Activated B cell treated with CpG ODN at 0.5 μM for 24 hours (primary cell): ENCODE results near the gene LSAMP. TPM values are rescaled to one million over a fixed set of nuclear protein-coding genes. Genes with fewer than 3 reads are reported as not detected.

ENCODE experiments used
- ATAC-seq: fragments of 200-7000 bp; cut with Tn5 transposase; one replicate; pipeline ENCODE4 v1.10.0; 2021; ENCODE audit warnings: low read depth, mild to moderate bottlenecking, moderate library complexity
- CTCF ChIA-PET: fragments of 350-600 bp; sonication (Branson Sonifier 250); formaldehyde crosslinking; loops from one replicate; lab custom pipeline; 2021; ENCODE audit warnings: antibody characterized with exemption; lab: Charles Lee
- POLR2A ChIA-PET: fragments of 350-600 bp; sonication (Branson Sonifier 250); formaldehyde crosslinking; loops from one replicate; lab custom pipeline; 2021; ENCODE audit warnings: antibody characterized with exemption; lab: Charles Lee
- DNase-seq: peaks from one replicate; pipeline ENCODE4 v3.0.0; 2022
- H3K27ac Mint-ChIP-seq: one replicate; pipeline ENCODE4 v1.8.0; 2020; ENCODE audit warnings: mixed read lengths
- H3K27me3 Mint-ChIP-seq: one replicate; pipeline ENCODE4 v1.8.0; 2021; ENCODE audit warnings: mixed read lengths
- H3K36me3 Mint-ChIP-seq: one replicate; pipeline ENCODE4 v1.8.0; 2021; ENCODE audit warnings: low read depth, mixed read lengths
- H3K4me1 Mint-ChIP-seq: one replicate; pipeline ENCODE4 v1.8.0; 2021; ENCODE audit warnings: mixed read lengths
- H3K4me3 Mint-ChIP-seq: one replicate; pipeline ENCODE4 v1.8.0; 2020; ENCODE audit warnings: mild to moderate bottlenecking, mixed read lengths
- H3K9me3 Mint-ChIP-seq: one replicate; pipeline ENCODE4 v1.8.0; 2020; ENCODE audit warnings: mixed read lengths
- CTCF ChIP-seq: fragments of 200-600 bp; IDR thresholded peaks from one replicate; pipeline ENCODE4 v1.8.0; 2022; ENCODE audit warnings: antibody characterized with exemption, mild to moderate bottlenecking
- intact Hi-C: fragments of 100-400 bp; cut with micrococcal nuclease; formaldehyde crosslinking; loops from one replicate; pipeline ENCODE4 v1.15.1; 2024
- total RNA-seq: library from RNA; stranded (reverse); gene quantifications from 2 replicates; pipeline ENCODE4 v1.2.3, GENCODE V29; 2022

Gene LSAMP
- total RNA-seq, 1 donor from 2014 or later, result 0.16 TPM

GRCh38 chr3:116097226-116097625 is 348.1 kb downstream of the LSAMP start:
- no peak overlapping the region for H3K27ac Mint-ChIP-seq
- H3K27me3 Mint-ChIP-seq, result no peaks in the 10 kb centered on the region
- ATAC-seq (no peak), DNase-seq (no peak)
- ChIA-PET POLR2A (no interaction called here), CTCF (no interaction called here)
- H3K36me3 Mint-ChIP-seq, result no peaks in the 10 kb centered on the region
- TF ChIP-seq CTCF, result no peak
- H3K4me1 Mint-ChIP-seq, result no peaks in the 10 kb centered on the region
- H3K9me3 Mint-ChIP-seq, result peaks cover 2% of the 10 kb centered on the region
- intact Hi-C loops, result no loop called here
- no peak overlapping the region for H3K4me3 Mint-ChIP-seq

GRCh38 chr3:116096631-116097030 is 348.7 kb downstream of the LSAMP start:
- Mint-ChIP-seq H3K27ac (no peak overlapping the region), H3K4me1 (no peaks in the 10 kb centered on the region), H3K27me3 (no peaks in the 10 kb centered on the region), H3K36me3 (no peaks in the 10 kb centered on the region), H3K4me3 (no peak overlapping the region), H3K9me3 (peaks cover 2% of the 10 kb centered on the region)
- no peak for TF ChIP-seq CTCF
- ATAC-seq, result no peak
- DNase-seq, result no peak
- intact Hi-C loops, result no loop called here
- ChIA-PET CTCF (no interaction called here), POLR2A (no interaction called here)

GRCh38 chr3:116093374-116093773 is 351.9 kb downstream of the LSAMP start:
- no peak overlapping the region for H3K4me3 Mint-ChIP-seq
- DNase-seq (no peak), ATAC-seq (no peak)
- peaks cover 6% of the 10 kb centered on the region for H3K9me3 Mint-ChIP-seq
- ChIA-PET POLR2A (no interaction called here), CTCF (no interaction called here)
- no peaks in the 10 kb centered on the region for H3K27me3 Mint-ChIP-seq
- intact Hi-C loops, result no loop called here
- TF ChIP-seq CTCF, result no peak
- no peaks in the 10 kb centered on the region for H3K36me3 Mint-ChIP-seq
- H3K27ac Mint-ChIP-seq, result no peak overlapping the region
- H3K4me1 Mint-ChIP-seq, result no peaks in the 10 kb centered on the region

- H3K9me3 Mint-ChIP-seq, result peaks cover 5% of the 10 kb centered on the region
- TF ChIP-seq CTCF, result no peak
- no peaks in the 10 kb centered on the region for H3K4me1 Mint-ChIP-seq
- intact Hi-C loops, result no loop called here
- H3K27me3 Mint-ChIP-seq, result no peaks in the 10 kb centered on the region
- CTCF ChIA-PET, result no interaction called here
- ATAC-seq (no peak), DNase-seq (no peak)
- H3K36me3 Mint-ChIP-seq, result no peaks in the 10 kb centered on the region
- POLR2A ChIA-PET, result no interaction called here
- no peak overlapping the region for H3K4me3 Mint-ChIP-seq
- H3K27ac Mint-ChIP-seq, result no peak overlapping the region
Measured at GRCh38 chr3:116087426-116087825, 357.9 kb downstream of the LSAMP start.

GRCh38 chr3:116084999-116085791 is 360.1 kb downstream of the LSAMP start:
- H3K4me1 Mint-ChIP-seq, result no peaks in the 10 kb centered on the region

More at GRCh38 chr3:116084999-116085791, 360.1 kb downstream of the LSAMP start:
- no peak for ATAC-seq
- ChIA-PET POLR2A (no interaction called here), CTCF (no interaction called here)
- no peaks in the 10 kb centered on the region for H3K36me3 Mint-ChIP-seq
- DNase-seq, result no peak
- H3K9me3 Mint-ChIP-seq, result no peaks in the 10 kb centered on the region
- no peak overlapping the region for H3K27ac Mint-ChIP-seq
- no peak overlapping the region for H3K4me3 Mint-ChIP-seq
- TF ChIP-seq CTCF, result no peak
- H3K27me3 Mint-ChIP-seq, result no peaks in the 10 kb centered on the region
- intact Hi-C loops, result no loop called here
